ENCODE measurements around the gene CLDN5.

DNA sequence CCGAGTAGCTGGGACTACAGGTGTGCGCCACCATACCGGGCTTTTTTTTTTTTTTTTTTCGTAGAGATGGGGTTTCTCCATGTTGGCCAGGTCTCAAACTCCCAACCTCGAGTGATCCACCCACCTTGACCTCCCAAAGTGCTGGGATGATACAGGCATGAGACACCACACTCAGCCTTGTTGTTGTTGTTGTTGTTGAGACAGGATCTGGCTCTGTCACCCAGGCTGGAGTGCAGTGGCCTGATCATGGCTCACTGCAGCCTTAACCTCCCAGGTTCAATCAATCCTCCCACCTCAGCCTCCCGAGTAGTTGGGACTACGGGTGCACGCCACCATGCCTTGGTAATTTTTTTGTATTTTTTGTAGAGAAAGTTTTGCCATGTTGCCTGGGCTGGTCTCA lies 23.4 kb upstream of the CLDN5 start:
- TF ChIP-seq ZNF747 (tag by site-specific recombination; IDR thresholded peaks at IDR 0.05) = no peak
- TF ChIP-seq ZNF175 (tag by site-specific recombination; IDR thresholded peaks at IDR 0.05) = no peak
- TF ChIP-seq, protein P1, sequence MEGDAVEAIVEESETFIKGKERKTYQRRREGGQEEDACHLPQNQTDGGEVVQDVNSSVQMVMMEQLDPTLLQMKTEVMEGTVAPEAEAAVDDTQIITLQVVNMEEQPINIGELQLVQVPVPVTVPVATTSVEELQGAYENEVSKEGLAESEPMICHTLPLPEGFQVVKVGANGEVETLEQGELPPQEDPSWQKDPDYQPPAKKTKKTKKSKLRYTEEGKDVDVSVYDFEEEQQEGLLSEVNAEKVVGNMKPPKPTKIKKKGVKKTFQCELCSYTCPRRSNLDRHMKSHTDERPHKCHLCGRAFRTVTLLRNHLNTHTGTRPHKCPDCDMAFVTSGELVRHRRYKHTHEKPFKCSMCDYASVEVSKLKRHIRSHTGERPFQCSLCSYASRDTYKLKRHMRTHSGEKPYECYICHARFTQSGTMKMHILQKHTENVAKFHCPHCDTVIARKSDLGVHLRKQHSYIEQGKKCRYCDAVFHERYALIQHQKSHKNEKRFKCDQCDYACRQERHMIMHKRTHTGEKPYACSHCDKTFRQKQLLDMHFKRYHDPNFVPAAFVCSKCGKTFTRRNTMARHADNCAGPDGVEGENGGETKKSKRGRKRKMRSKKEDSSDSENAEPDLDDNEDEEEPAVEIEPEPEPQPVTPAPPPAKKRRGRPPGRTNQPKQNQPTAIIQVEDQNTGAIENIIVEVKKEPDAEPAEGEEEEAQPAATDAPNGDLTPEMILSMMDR (tag by site-specific recombination; IDR thresholded peaks at IDR 0.05) = no peak
- TF ChIP-seq HOXA7 (CRISPR knock-in tag; IDR thresholded peaks at IDR 0.05; ENCODE audit: borderline replicate concordance) = no peak
- TF ChIP-seq, protein P2, sequence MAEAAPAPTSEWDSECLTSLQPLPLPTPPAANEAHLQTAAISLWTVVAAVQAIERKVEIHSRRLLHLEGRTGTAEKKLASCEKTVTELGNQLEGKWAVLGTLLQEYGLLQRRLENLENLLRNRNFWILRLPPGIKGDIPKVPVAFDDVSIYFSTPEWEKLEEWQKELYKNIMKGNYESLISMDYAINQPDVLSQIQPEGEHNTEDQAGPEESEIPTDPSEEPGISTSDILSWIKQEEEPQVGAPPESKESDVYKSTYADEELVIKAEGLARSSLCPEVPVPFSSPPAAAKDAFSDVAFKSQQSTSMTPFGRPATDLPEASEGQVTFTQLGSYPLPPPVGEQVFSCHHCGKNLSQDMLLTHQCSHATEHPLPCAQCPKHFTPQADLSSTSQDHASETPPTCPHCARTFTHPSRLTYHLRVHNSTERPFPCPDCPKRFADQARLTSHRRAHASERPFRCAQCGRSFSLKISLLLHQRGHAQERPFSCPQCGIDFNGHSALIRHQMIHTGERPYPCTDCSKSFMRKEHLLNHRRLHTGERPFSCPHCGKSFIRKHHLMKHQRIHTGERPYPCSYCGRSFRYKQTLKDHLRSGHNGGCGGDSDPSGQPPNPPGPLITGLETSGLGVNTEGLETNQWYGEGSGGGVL (tag by site-specific recombination; IDR thresholded peaks at IDR 0.05) = no peak
- TF ChIP-seq, protein P3, sequence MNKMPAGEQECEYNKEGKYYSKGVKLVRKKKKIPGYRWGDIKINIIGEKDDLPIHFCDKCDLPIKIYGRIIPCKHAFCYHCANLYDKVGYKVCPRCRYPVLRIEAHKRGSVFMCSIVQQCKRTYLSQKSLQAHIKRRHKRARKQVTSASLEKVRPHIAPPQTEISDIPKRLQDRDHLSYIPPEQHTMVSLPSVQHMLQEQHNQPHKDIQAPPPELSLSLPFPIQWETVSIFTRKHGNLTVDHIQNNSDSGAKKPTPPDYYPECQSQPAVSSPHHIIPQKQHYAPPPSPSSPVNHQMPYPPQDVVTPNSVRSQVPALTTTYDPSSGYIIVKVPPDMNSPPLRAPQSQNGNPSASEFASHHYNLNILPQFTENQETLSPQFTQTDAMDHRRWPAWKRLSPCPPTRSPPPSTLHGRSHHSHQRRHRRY (tag by site-specific recombination; IDR thresholded peaks at IDR 0.05) = no peak
- TF ChIP-seq ZSCAN16 (tag by site-specific recombination; IDR thresholded peaks at IDR 0.05) = no peak
- TF ChIP-seq, protein P4, sequence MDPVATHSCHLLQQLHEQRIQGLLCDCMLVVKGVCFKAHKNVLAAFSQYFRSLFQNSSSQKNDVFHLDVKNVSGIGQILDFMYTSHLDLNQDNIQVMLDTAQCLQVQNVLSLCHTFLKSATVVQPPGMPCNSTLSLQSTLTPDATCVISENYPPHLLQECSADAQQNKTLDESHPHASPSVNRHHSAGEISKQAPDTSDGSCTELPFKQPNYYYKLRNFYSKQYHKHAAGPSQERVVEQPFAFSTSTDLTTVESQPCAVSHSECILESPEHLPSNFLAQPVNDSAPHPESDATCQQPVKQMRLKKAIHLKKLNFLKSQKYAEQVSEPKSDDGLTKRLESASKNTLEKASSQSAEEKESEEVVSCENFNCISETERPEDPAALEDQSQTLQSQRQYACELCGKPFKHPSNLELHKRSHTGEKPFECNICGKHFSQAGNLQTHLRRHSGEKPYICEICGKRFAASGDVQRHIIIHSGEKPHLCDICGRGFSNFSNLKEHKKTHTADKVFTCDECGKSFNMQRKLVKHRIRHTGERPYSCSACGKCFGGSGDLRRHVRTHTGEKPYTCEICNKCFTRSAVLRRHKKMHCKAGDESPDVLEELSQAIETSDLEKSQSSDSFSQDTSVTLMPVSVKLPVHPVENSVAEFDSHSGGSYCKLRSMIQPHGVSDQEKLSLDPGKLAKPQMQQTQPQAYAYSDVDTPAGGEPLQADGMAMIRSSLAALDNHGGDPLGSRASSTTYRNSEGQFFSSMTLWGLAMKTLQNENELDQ (tag by site-specific recombination; IDR thresholded peaks at IDR 0.05; ENCODE audit: low read depth) = no peak
- TF ChIP-seq, protein P5, sequence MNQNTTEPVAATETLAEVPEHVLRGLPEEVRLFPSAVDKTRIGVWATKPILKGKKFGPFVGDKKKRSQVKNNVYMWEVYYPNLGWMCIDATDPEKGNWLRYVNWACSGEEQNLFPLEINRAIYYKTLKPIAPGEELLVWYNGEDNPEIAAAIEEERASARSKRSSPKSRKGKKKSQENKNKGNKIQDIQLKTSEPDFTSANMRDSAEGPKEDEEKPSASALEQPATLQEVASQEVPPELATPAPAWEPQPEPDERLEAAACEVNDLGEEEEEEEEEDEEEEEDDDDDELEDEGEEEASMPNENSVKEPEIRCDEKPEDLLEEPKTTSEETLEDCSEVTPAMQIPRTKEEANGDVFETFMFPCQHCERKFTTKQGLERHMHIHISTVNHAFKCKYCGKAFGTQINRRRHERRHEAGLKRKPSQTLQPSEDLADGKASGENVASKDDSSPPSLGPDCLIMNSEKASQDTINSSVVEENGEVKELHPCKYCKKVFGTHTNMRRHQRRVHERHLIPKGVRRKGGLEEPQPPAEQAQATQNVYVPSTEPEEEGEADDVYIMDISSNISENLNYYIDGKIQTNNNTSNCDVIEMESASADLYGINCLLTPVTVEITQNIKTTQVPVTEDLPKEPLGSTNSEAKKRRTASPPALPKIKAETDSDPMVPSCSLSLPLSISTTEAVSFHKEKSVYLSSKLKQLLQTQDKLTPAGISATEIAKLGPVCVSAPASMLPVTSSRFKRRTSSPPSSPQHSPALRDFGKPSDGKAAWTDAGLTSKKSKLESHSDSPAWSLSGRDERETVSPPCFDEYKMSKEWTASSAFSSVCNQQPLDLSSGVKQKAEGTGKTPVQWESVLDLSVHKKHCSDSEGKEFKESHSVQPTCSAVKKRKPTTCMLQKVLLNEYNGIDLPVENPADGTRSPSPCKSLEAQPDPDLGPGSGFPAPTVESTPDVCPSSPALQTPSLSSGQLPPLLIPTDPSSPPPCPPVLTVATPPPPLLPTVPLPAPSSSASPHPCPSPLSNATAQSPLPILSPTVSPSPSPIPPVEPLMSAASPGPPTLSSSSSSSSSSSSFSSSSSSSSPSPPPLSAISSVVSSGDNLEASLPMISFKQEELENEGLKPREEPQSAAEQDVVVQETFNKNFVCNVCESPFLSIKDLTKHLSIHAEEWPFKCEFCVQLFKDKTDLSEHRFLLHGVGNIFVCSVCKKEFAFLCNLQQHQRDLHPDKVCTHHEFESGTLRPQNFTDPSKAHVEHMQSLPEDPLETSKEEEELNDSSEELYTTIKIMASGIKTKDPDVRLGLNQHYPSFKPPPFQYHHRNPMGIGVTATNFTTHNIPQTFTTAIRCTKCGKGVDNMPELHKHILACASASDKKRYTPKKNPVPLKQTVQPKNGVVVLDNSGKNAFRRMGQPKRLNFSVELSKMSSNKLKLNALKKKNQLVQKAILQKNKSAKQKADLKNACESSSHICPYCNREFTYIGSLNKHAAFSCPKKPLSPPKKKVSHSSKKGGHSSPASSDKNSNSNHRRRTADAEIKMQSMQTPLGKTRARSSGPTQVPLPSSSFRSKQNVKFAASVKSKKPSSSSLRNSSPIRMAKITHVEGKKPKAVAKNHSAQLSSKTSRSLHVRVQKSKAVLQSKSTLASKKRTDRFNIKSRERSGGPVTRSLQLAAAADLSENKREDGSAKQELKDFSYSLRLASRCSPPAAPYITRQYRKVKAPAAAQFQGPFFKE (tag by site-specific recombination; IDR thresholded peaks at IDR 0.05; ENCODE audit: borderline replicate concordance) = no peak
- TF ChIP-seq ZNF133 (tag by site-specific recombination; IDR thresholded peaks at IDR 0.05) = no peak
- TF ChIP-seq, protein P6, sequence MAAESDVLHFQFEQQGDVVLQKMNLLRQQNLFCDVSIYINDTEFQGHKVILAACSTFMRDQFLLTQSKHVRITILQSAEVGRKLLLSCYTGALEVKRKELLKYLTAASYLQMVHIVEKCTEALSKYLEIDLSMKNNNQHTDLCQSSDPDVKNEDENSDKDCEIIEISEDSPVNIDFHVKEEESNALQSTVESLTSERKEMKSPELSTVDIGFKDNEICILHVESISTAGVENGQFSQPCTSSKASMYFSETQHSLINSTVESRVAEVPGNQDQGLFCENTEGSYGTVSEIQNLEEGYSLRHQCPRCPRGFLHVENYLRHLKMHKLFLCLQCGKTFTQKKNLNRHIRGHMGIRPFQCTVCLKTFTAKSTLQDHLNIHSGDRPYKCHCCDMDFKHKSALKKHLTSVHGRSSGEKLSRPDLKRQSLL (tag by site-specific recombination; IDR thresholded peaks at IDR 0.05) = no peak
- no peak for TF ChIP-seq ZNF423 (tag by site-specific recombination; IDR thresholded peaks at IDR 0.05)
- no peak for TF ChIP-seq ZNF174 (tag by site-specific recombination; IDR thresholded peaks at IDR 0.05)
- TF ChIP-seq ZNF292 (tag by site-specific recombination; IDR thresholded peaks at IDR 0.05; ENCODE audit: borderline replicate concordance, low read depth) = no peak
